ENCODE results near the gene RIPOR2.
"Not testable (repeated sequence)": the region's sequence is repeated elsewhere in the genome, so short reads cannot be mapped to it uniquely, and the experiment has no call there.

RIPOR2 gene

GRCh38 chr6:24925661-24926060 lies 10.1 kb downstream of the RIPOR2 start:
- DNase-seq = no peak

- peak; percentile 37 for DNase-seq
These were observed 11.0 kb downstream of the RIPOR2 start for GRCh38 chr6:24924580-24925356.

- DNase-seq = no peak
These were observed 11.8 kb downstream of the RIPOR2 start for GRCh38 chr6:24923885-24924401.

- no peak for DNase-seq
These were observed 12.9 kb downstream of the RIPOR2 start for GRCh38 chr6:24922814-24923213.

- DNase-seq = no peak
These were observed 13.6 kb downstream of the RIPOR2 start for GRCh38 chr6:24922170-24922569.

GRCh38 chr6:24920136-24920535 lies 15.6 kb downstream of the RIPOR2 start:
- no peak for DNase-seq

- no peak for DNase-seq
These were observed 16.5 kb downstream of the RIPOR2 start for GRCh38 chr6:24919056-24919892.

- DNase-seq = no peak
These were observed 17.1 kb downstream of the RIPOR2 start for GRCh38 chr6:24918641-24919055.

- DNase-seq = peak; percentile 80
These were observed 19.3 kb downstream of the RIPOR2 start for GRCh38 chr6:24916496-24916895.

GRCh38 chr6:24915641-24916040 lies 20.1 kb downstream of the RIPOR2 start:
- DNase-seq = no peak

GRCh38 chr6:24914082-24914481 lies 21.7 kb downstream of the RIPOR2 start:
- DNase-seq = not testable (repeated sequence)

- no peak for DNase-seq
These were observed 23.9 kb downstream of the RIPOR2 start for GRCh38 chr6:24911796-24912382.

- peak; percentile 21 for DNase-seq
These were observed 24.6 kb downstream of the RIPOR2 start for GRCh38 chr6:24910961-24911725.

- DNase-seq = no peak
These were observed 25.3 kb downstream of the RIPOR2 start for GRCh38 chr6:24910331-24910960.

GRCh38 chr6:24909241-24910216 lies 26.2 kb downstream of the RIPOR2 start:
- DNase-seq = no peak

- DNase-seq = no peak
These were observed 27.1 kb downstream of the RIPOR2 start for GRCh38 chr6:24908650-24909035.

GRCh38 chr6:24907919-24908649 lies 27.7 kb downstream of the RIPOR2 start:
- DNase-seq = no peak

GRCh38 chr6:24906314-24906713 lies 29.4 kb downstream of the RIPOR2 start:
- DNase-seq = no peak

GRCh38 chr6:24905483-24905882 lies 30.3 kb downstream of the RIPOR2 start:
- DNase-seq = no peak

GRCh38 chr6:24903681-24904080 lies 32.1 kb downstream of the RIPOR2 start:
- DNase-seq = no peak

Measured in hematopoietic multipotent progenitor cell treated with erythropoietin and hydrocortisone succinate and interleukin-3 and kit ligand, for 8 days (in vitro differentiated cells).